Chondrocyte (in vitro differentiated cells): ENCODE measurements around the gene ATP1B2. TPM values are rescaled to one million over a fixed set of nuclear protein-coding genes. Genes with fewer than 3 reads are reported as not detected.

Experiments used
- DNase-seq: peaks from one replicate; pipeline ENCODE4 v3.0.0; 2021; ENCODE audit warnings: mixed read lengths, low spot score
- H3K27ac Mint-ChIP-seq: one replicate; pipeline ENCODE4 v1.8.0; 2021; ENCODE audit warnings: mild to moderate bottlenecking, moderate library complexity, mixed read lengths; ENCODE audit not compliant: unreplicated experiment
- H3K27me3 Mint-ChIP-seq: 2 replicates; pipeline ENCODE4 v1.8.0; 2021; ENCODE audit warnings: low read depth, mixed read lengths
- H3K36me3 Mint-ChIP-seq: 2 replicates; pipeline ENCODE4 v1.8.0; 2021; ENCODE audit warnings: low read depth, mixed read lengths
- H3K4me1 Mint-ChIP-seq: 2 replicates; pipeline ENCODE4 v1.8.0; 2021; ENCODE audit warnings: low read depth, mild to moderate bottlenecking, mixed read lengths
- H3K4me3 Mint-ChIP-seq: one replicate; pipeline ENCODE4 v1.8.0; 2021; ENCODE audit warnings: mild to moderate bottlenecking, moderate library complexity, mixed read lengths; ENCODE audit not compliant: unreplicated experiment
- H3K9me3 Mint-ChIP-seq: 2 replicates; pipeline ENCODE4 v1.8.0; 2021; ENCODE audit warnings: low read depth, mixed read lengths
- total RNA-seq: library from RNA; stranded (reverse); gene quantifications from 3 replicates; pipeline ENCODE4 v1.2.1, GENCODE V29; 2021
- TF ChIP-seq, protein P1 (sequence below): fragments of 200-600 bp; sonication (generic); IDR thresholded peaks from 2 replicates; pipeline ENCODE4 v1.5.0; 2021; ENCODE audit warnings: antibody characterized with exemption, mild to moderate bottlenecking, moderate library complexity

ATP1B2 gene
- total RNA-seq, 1 donor from 2014 or later, result 0.90 TPM

DNA sequence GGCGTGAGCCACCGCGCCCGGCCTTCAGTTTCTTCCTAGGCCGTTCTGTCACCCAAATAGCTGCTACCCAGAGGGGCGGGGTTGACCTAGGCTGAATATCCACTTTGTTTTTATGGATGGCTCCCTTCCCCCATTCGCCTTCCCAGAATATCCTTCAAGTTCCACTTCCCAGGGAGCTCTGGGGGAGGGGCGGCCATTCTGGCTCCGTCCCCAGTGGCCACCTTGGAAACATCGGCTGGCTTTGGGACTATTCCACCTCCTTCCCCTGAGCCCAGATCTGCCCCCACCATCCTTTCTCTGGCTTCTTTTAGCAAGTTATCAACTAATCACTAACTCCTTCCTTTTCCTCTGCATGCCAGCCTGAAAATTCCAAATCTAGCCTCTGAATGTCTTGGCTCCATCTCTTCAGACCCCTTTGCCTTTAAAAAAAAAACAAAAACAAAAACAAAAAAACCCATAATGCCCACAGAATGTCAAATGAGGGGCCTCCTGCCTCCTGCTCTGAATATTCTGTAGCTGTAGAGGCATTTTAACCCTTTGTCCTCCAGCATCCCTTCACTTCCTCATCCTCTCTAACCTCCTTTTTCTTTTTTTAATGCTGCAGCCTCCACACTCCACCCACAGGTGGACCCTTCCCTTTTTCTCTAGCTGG, 6.4 kb downstream of the ATP1B2 start:
- Mint-ChIP-seq H3K4me1 (peaks cover 12% of the 10 kb centered on the region), H3K27me3 (peaks cover under 1% of the 10 kb centered on the region), H3K9me3 (no peaks in the 10 kb centered on the region), H3K4me3 (no peak overlapping the region), H3K36me3 (no peaks in the 10 kb centered on the region), H3K27ac (no peak overlapping the region)
- TF ChIP-seq, protein P1, sequence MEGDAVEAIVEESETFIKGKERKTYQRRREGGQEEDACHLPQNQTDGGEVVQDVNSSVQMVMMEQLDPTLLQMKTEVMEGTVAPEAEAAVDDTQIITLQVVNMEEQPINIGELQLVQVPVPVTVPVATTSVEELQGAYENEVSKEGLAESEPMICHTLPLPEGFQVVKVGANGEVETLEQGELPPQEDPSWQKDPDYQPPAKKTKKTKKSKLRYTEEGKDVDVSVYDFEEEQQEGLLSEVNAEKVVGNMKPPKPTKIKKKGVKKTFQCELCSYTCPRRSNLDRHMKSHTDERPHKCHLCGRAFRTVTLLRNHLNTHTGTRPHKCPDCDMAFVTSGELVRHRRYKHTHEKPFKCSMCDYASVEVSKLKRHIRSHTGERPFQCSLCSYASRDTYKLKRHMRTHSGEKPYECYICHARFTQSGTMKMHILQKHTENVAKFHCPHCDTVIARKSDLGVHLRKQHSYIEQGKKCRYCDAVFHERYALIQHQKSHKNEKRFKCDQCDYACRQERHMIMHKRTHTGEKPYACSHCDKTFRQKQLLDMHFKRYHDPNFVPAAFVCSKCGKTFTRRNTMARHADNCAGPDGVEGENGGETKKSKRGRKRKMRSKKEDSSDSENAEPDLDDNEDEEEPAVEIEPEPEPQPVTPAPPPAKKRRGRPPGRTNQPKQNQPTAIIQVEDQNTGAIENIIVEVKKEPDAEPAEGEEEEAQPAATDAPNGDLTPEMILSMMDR, result peak; percentile 25
- DNase-seq, result no peak

- no peaks in the 10 kb centered on the region for H3K27me3 Mint-ChIP-seq
- no peak overlapping the region for H3K27ac Mint-ChIP-seq
- H3K4me3 Mint-ChIP-seq, result no peak overlapping the region
- H3K9me3 Mint-ChIP-seq, result no peaks in the 10 kb centered on the region
- TF ChIP-seq, protein P1, result no peak
- peaks cover 27% of the 10 kb centered on the region for H3K36me3 Mint-ChIP-seq
- DNase-seq, result no peak
- H3K4me1 Mint-ChIP-seq, result no peaks in the 10 kb centered on the region
These were observed 17.1 kb downstream of the ATP1B2 start for GRCh38 chr17:7667656-7668406.

- H3K4me3 Mint-ChIP-seq, result no peak overlapping the region
- TF ChIP-seq, protein P1, result no peak
- H3K27me3 Mint-ChIP-seq, result no peaks in the 10 kb centered on the region
- H3K36me3 Mint-ChIP-seq, result peaks cover 32% of the 10 kb centered on the region
- no peaks in the 10 kb centered on the region for H3K4me1 Mint-ChIP-seq
- H3K9me3 Mint-ChIP-seq, result peaks cover 3% of the 10 kb centered on the region
- no peak overlapping the region for H3K27ac Mint-ChIP-seq
- no peak for DNase-seq
These were observed 17.8 kb downstream of the ATP1B2 start for GRCh38 chr17:7668482-7668881.

GRCh38 chr17:7673239-7673638, 22.5 kb downstream of the ATP1B2 start:
- Mint-ChIP-seq H3K9me3 (peaks cover 9% of the 10 kb centered on the region), H3K36me3 (peaks cover 43% of the 10 kb centered on the region), H3K4me3 (no peak overlapping the region), H3K4me1 (peaks cover 10% of the 10 kb centered on the region), H3K27me3 (no peaks in the 10 kb centered on the region), H3K27ac (no peak overlapping the region)
- TF ChIP-seq, protein P1, result peak; percentile 74
- no peak for DNase-seq

- no peak overlapping the region for H3K4me3 Mint-ChIP-seq
- no peak overlapping the region for H3K27ac Mint-ChIP-seq
- H3K9me3 Mint-ChIP-seq, result peaks cover 9% of the 10 kb centered on the region
- peaks cover 10% of the 10 kb centered on the region for H3K4me1 Mint-ChIP-seq
- H3K36me3 Mint-ChIP-seq, result peaks cover 39% of the 10 kb centered on the region
- H3K27me3 Mint-ChIP-seq, result no peaks in the 10 kb centered on the region
- DNase-seq, result no peak
- TF ChIP-seq, protein P1, result no peak
These were observed 24.2 kb downstream of the ATP1B2 start for GRCh38 chr17:7674934-7675333.
